ENCODE results near the gene APP.

DNA sequence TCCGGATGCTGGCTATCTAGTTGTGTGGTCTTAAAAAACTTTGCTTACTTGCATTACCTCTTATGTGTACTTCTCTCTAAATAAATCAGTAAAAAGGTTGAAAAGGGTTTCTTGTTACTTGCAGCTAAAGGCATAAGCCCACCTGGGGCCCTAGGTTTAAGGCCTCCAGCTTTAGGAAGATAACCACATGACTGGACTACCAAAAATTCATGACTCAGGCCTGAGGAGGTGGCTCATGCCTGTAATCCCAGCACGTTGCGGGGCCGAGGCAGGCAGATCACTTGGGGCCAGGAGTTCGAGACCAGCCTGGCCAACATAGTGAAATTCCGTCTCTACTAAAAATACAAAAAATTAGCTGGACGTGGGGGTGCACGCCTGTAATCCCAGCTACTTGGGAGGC, 142.9 kb downstream of the APP start:
- TF ChIP-seq ZFP30 (CRISPR knock-in tag; IDR thresholded peaks at IDR 0.05) (no peak), ESRRG (CRISPR knock-in tag; IDR thresholded peaks at IDR 0.05) (no peak), ZC3H10 (CRISPR knock-in tag; IDR thresholded peaks at IDR 0.05) (no peak), PPARA (CRISPR knock-in tag; IDR thresholded peaks at IDR 0.05; ENCODE audit: borderline replicate concordance) (no peak), BACH2 (CRISPR knock-in tag; IDR thresholded peaks at IDR 0.05; ENCODE audit: borderline replicate concordance) (no peak), OSR1 (CRISPR knock-in tag; IDR thresholded peaks at IDR 0.05) (no peak), GLIS3 (CRISPR knock-in tag; IDR thresholded peaks at IDR 0.05) (no peak), ZFP3 (CRISPR knock-in tag; IDR thresholded peaks at IDR 0.05) (no peak), ZNF565 (CRISPR knock-in tag; conservative IDR thresholded peaks at IDR 0.05; ENCODE audit: low read depth) (no peak), TCF4 (CRISPR knock-in tag; IDR thresholded peaks at IDR 0.05; ENCODE audit: borderline replicate concordance) (no peak)
- TF ChIP-seq, protein P1, sequence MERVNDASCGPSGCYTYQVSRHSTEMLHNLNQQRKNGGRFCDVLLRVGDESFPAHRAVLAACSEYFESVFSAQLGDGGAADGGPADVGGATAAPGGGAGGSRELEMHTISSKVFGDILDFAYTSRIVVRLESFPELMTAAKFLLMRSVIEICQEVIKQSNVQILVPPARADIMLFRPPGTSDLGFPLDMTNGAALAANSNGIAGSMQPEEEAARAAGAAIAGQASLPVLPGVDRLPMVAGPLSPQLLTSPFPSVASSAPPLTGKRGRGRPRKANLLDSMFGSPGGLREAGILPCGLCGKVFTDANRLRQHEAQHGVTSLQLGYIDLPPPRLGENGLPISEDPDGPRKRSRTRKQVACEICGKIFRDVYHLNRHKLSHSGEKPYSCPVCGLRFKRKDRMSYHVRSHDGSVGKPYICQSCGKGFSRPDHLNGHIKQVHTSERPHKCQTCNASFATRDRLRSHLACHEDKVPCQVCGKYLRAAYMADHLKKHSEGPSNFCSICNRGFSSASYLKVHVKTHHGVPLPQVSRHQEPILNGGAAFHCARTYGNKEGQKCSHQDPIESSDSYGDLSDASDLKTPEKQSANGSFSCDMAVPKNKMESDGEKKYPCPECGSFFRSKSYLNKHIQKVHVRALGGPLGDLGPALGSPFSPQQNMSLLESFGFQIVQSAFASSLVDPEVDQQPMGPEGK (CRISPR knock-in tag; IDR thresholded peaks at IDR 0.05; ENCODE audit: borderline replicate concordance), result no peak
